ENCODE measurements around the gene RBBP8.

DNA sequence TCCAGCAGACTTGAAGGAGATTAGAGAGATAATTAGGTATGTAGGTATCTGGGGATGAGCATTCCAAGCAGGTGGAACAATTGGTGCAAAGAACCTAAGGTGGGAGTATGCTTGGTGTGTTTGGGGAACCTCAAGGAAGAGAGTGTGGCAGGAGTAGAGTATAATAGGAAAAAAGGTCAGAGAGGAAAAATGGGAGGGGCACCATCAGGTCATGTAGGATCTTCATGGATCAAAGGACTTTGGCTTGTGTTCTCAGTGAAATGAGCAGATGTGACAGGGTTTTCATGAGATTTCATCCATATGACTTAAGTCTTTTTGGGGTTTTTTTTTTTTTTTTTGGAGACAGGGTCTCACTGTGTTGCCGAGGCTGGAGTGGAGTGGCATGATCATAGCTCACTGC, 47.3 kb downstream of the RBBP8 start:
- TF ChIP-seq ZBTB21 (CRISPR knock-in tag; IDR thresholded peaks at IDR 0.05; ENCODE audit: borderline replicate concordance) (no peak), CBFB (CRISPR knock-in tag; IDR thresholded peaks at IDR 0.05; ENCODE audit: low read depth) (no peak), ZNF416 (CRISPR knock-in tag; IDR thresholded peaks at IDR 0.05) (no peak), RELA (CRISPR knock-in tag; IDR thresholded peaks at IDR 0.05; ENCODE audit: borderline replicate concordance) (no peak), FOXP1 (CRISPR knock-in tag; IDR thresholded peaks at IDR 0.05; ENCODE audit: borderline replicate concordance) (no peak), ESRRA (CRISPR knock-in tag; IDR thresholded peaks at IDR 0.05; ENCODE audit: borderline replicate concordance) (no peak), JUN (CRISPR knock-in tag; IDR thresholded peaks at IDR 0.05) (no peak), NFATC4 (CRISPR knock-in tag; IDR thresholded peaks at IDR 0.05) (no peak)
- TF ChIP-seq, protein P1, sequence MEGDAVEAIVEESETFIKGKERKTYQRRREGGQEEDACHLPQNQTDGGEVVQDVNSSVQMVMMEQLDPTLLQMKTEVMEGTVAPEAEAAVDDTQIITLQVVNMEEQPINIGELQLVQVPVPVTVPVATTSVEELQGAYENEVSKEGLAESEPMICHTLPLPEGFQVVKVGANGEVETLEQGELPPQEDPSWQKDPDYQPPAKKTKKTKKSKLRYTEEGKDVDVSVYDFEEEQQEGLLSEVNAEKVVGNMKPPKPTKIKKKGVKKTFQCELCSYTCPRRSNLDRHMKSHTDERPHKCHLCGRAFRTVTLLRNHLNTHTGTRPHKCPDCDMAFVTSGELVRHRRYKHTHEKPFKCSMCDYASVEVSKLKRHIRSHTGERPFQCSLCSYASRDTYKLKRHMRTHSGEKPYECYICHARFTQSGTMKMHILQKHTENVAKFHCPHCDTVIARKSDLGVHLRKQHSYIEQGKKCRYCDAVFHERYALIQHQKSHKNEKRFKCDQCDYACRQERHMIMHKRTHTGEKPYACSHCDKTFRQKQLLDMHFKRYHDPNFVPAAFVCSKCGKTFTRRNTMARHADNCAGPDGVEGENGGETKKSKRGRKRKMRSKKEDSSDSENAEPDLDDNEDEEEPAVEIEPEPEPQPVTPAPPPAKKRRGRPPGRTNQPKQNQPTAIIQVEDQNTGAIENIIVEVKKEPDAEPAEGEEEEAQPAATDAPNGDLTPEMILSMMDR (IDR thresholded peaks at IDR 0.05): no peak
- TF ChIP-seq, protein P2, sequence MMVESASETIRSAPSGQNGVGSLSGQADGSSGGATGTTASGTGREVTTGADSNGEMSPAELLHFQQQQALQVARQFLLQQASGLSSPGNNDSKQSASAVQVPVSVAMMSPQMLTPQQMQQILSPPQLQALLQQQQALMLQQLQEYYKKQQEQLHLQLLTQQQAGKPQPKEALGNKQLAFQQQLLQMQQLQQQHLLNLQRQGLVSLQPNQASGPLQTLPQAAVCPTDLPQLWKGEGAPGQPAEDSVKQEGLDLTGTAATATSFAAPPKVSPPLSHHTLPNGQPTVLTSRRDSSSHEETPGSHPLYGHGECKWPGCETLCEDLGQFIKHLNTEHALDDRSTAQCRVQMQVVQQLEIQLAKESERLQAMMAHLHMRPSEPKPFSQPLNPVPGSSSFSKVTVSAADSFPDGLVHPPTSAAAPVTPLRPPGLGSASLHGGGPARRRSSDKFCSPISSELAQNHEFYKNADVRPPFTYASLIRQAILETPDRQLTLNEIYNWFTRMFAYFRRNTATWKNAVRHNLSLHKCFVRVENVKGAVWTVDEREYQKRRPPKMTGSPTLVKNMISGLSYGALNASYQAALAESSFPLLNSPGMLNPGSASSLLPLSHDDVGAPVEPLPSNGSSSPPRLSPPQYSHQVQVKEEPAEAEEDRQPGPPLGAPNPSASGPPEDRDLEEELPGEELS (CRISPR knock-in tag; IDR thresholded peaks at IDR 0.05): no peak
